Head of caudate nucleus (tissue), 42 donors: ENCODE data around the gene TCF3.
"Not testable (repeated sequence)": the region's sequence is repeated elsewhere in the genome, so short reads cannot be mapped to it uniquely, and the experiment has no call there.

Source experiments
- DNase-seq, 42 donors: peaks; one replicate each; pipeline versions ENCODE4 v3.0.0 to v3.0.0-alpha.2; 2020 to 2021; ENCODE audit warnings: mixed read lengths in 7 of 42
- intact Hi-C: fragments of 100-400 bp; cut with DNase I; formaldehyde crosslinking; loops from one replicate; pipeline ENCODE4 v1.15.0; 2022

TCF3 gene

GRCh38 chr19:1655131-1655981 lies 2.9 kb upstream of the TCF3 start:
- intact Hi-C loops: no loop called here
- DNase-seq: no peak

GRCh38 chr19:1654178-1654792 lies 1.9 kb upstream of the TCF3 start:
- intact Hi-C loops: loop anchor here (5.0 kb wide), 1 partner anchor 47 kb away; the partner anchor contains the start of gene UQCR11
- no peak for DNase-seq

- intact Hi-C loops: loop anchor here (2.0 to 5.0 kb wide), 2 partner anchors 46 to 60 kb away; partner anchors contain the start of genes MBD3 and UQCR11
- peak in 2 of 42 donors; percentile 14 to 48 for DNase-seq
Measured at GRCh38 chr19:1653300-1653628, 849 bp upstream of the TCF3 start.

DNA sequence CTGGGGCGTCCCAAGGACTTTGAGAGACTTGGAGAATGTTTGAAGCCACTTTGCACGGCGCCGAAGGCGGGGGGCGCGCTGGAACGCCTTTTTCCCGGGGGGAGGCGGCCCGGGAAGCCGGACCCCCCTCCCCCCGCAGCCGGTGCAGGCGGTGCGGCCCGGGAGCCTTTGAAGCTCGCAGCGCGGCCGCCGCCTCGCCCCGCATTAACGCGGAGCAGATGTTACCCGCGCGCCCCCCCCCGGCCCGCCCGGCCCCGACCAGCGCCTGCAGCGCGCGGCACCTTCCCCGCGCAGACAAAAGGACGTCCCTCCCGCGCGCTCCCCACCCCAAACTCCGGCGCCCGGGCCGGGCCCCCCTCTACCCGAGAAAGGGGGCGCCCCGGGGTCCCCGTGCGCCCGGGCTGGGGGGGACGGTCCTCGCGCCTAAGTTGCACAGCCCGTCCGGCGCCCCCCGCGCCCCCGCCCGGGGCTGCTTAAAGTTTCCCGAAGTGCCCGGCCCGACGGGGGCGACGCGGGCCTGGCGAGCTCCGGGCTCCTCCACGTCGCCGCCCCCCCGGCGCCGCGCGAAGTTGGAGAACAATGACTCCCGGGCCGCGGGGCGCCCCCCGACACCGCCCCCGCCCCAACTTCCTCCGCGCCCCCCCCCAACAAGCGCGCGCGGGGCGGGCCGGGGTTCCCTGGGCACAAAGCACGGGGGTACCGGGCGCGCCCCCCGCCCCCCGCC lies 685 bp downstream of the TCF3 start:
- DNase-seq: peak in 16 of 42 donors; percentile 15 to 56 (median 34)
- intact Hi-C loops: loop anchor here (2.0 to 5.0 kb wide), 2 partner anchors 44 to 59 kb away; partner anchors contain the start of genes MBD3 and UQCR11

GRCh38 chr19:1650650-1651567 lies 1.5 kb downstream of the TCF3 start:
- intact Hi-C loops: loop anchor here (5.0 kb wide), 1 partner anchor 44 kb away; the partner anchor contains the start of gene UQCR11
- DNase-seq: peak in 7 of 42 donors; percentile 8 to 60 (median 31)

DNA sequence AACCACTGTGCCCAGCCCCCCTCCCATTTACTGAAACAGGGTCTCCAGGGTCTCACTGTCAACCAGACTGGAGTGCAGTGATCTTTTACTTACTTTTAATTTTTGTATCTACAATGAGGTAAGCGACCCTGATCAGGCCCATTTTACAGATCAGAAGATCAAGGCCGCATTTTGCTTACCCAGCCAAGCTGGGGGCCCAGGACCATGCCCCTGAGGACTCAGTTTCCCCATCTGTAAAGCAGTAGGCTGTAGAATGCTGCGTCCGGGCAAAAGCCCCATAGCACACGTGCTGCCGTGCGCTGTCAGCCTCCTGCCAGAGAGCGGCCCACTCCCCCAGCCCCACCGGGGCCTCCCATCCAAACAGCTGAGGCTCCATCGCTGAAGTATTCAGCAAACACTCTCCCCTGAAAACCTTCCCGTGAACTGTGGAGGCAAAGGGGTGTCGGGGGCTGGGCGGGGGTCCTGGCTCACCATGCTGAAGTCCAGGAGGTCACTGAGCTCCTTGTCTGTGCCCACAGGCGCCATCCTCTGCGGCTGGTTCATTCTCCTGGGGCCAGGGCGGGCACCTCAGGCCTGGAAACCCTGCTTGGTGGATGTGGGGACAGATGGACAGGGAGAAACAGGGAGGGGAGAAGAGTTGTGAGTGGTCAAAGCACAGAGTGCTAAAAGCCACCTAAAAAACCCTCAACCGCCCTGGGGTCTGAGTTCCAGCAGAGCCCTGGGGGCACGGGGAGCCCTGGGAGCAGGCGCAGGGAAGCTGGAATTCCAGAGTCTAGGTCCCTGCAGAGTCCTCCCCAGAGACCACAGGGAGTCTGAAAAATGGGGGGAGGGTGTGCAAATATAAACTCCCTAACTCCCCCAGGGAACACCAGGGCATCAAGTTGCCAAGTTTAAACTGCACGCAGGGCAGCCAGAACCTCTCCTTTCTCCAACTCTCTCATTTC lies 2.4 kb downstream of the TCF3 start:
- intact Hi-C loops: loop anchor here (5.0 kb wide), 1 partner anchor 43 kb away; the partner anchor contains the start of gene UQCR11
- DNase-seq: no peak

DNA sequence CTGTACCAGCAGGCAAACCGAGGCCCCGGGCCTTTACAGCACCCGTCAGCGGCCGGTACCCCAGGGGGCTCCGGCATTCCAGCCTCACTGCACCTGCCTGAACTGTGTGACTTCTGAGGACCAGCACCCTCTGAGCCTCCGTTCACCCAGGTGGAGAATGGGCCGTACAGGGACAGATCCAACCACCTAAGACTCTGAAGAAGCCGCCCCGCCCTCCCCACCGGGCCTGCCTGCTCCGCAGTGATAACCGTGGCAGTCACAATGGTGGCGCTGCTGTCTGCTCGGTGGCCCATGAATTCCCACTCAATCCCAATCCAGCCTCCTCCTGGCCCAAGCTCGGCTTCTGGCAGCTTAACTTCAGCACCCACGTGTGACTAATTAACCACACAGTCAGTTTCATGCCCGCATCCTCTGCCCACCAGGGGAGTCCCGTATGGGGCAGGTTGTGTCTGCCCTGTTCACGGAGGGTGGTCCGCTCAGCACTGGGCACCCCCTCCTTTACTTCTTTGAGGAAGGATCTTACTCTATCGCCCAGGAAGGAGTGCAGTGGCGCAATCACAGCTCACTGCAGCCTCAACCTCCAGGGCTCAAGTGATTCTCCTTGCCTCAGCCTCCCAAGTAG lies 3.4 kb downstream of the TCF3 start:
- no peak for DNase-seq
- intact Hi-C loops: no loop called here

- no peak for DNase-seq
- intact Hi-C loops: no loop called here
Measured at GRCh38 chr19:1648459-1648849, 4.0 kb downstream of the TCF3 start.

GRCh38 chr19:1647501-1648458 lies 4.6 kb downstream of the TCF3 start:
- intact Hi-C loops: no loop called here
- DNase-seq: no peak

GRCh38 chr19:1646659-1647453 lies 5.6 kb downstream of the TCF3 start:
- no peak for DNase-seq
- intact Hi-C loops: no loop called here

GRCh38 chr19:1646149-1646548 lies 6.3 kb downstream of the TCF3 start:
- DNase-seq: no peak
- intact Hi-C loops: no loop called here

- no peak for DNase-seq
- intact Hi-C loops: no loop called here
Measured at GRCh38 chr19:1645299-1645698, 7.1 kb downstream of the TCF3 start.

DNA sequence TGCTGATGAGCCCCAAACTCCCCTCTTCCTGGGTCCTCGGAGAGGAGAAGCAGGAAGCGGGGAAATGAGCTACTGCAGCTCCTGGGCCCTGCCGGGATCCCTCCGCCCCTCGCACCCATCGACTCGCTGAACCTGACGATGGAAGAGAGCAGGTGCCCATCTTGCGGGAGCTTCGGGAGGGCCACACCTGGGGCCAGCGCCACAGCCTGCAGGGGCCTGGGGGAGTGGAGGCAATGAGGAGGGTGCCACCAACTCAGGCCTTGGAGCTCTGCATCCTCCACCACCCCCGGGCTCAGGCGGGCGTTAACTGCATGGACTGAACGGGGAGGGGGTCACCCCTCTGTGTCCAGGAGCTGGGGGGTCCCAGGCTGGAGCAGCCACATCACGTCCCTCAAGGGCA lies 8.3 kb downstream of the TCF3 start:
- no peak for DNase-seq
- intact Hi-C loops: no loop called here

DNA sequence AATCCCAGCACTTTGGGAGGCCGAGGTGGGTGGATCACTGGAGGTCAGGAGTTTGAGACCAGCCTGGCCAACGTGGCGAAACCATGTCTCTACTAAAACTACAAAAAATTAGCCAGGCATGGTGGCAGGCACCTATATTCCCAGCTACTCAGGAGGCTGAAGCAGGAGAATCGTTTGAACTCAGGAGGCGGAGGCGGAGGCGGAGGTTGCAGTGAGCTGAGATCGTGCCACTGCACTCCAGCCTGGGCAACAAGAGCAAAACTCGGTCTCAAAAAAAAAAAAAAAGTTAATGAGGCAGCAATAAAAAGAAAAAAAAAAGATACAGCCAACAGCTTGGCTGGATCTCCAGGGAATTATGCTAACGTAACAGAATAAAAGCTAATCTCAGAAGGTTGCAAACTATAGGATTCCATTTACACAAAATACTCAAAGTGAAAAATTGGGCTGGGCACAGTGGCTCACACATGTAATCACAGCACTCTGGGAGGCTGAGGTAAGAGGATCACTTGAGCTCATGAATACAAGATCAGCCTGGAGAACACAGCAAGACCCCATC lies 11.4 kb downstream of the TCF3 start:
- intact Hi-C loops: not testable (repeated sequence)

More for the DNA sequence above, 11.4 kb downstream of the TCF3 start:
- peak in 15 of 42 donors; percentile 16 to 66 (median 31) for DNase-seq
